GOT3 (cell line): ENCODE measurements around the gene SHISA9.

Experiments
- DNase-seq: peaks from one replicate; lab custom pipeline; 2025; ENCODE audit warnings: mixed read lengths; lab: John Stamatoyannopoulos, UW

The SHISA9 gene

GRCh38 chr16:13269359-13269758 lies 368.0 kb downstream of the SHISA9 start:
- no peak for DNase-seq

GRCh38 chr16:13269905-13270528 lies 368.6 kb downstream of the SHISA9 start:
- DNase-seq = no peak

GRCh38 chr16:13270602-13271001 lies 369.2 kb downstream of the SHISA9 start:
- DNase-seq = no peak

- DNase-seq = no peak
Measured at GRCh38 chr16:13289515-13289914, 388.1 kb downstream of the SHISA9 start.
